ENCODE results near the gene C2CD5.
"Not testable (repeated sequence)": the region's sequence is repeated elsewhere in the genome, so short reads cannot be mapped to it uniquely, and the experiment has no call there.

C2CD5 gene

GRCh38 chr12:22562036-22563028, 18.0 kb upstream of the C2CD5 start:
- Histone ChIP-seq H3K36me3 (no peaks in the 10 kb centered on the region), H3K9me3 (no peaks in the 10 kb centered on the region), H3K27ac (no peak overlapping the region), H3K4me3 (ENCODE audit: low read depth in 1 of 2, low read length in 1 of 2) (no peak overlapping the region), H3K4me1 (ENCODE audit: control insufficient read depth in 1 of 2, insufficient read depth in 1 of 2, low read depth in 1 of 2, low read length in 1 of 2) (no peaks in the 10 kb centered on the region), H3K27me3 (no peaks in the 10 kb centered on the region)
- TF ChIP-seq CTCF (IDR thresholded peaks at IDR 0.05) = no peak

- not testable (repeated sequence) for H3K9me3 ChIP-seq; H3K4me1 ChIP-seq (ENCODE audit: control insufficient read depth in 1 of 2, insufficient read depth in 1 of 2, low read depth in 1 of 2, low read length in 1 of 2); H3K36me3 ChIP-seq; H3K27me3 ChIP-seq; H3K27ac ChIP-seq; H3K4me3 ChIP-seq (ENCODE audit: low read depth in 1 of 2, low read length in 1 of 2)
Observed at GRCh38 chr12:22554750-22555149, 10.4 kb upstream of the C2CD5 start.

GRCh38 chr12:22551624-22552023, 7.3 kb upstream of the C2CD5 start:
- TF ChIP-seq CTCF (IDR thresholded peaks at IDR 0.05) = no peak
- peaks cover 5% of the 10 kb centered on the region for H3K9me3 ChIP-seq
- H3K4me3 ChIP-seq (ENCODE audit: low read depth in 1 of 2, low read length in 1 of 2) = no peak overlapping the region
- peaks cover 13% of the 10 kb centered on the region for H3K27me3 ChIP-seq
- H3K4me1 ChIP-seq (ENCODE audit: control insufficient read depth in 1 of 2, insufficient read depth in 1 of 2, low read depth in 1 of 2, low read length in 1 of 2) = no peaks in the 10 kb centered on the region
- H3K36me3 ChIP-seq = no peaks in the 10 kb centered on the region
- no peak overlapping the region for H3K27ac ChIP-seq

GRCh38 chr12:22545255-22545654, 913 bp upstream of the C2CD5 start:
- Histone ChIP-seq H3K36me3 (no peaks in the 10 kb centered on the region), H3K27me3 (peaks cover 19% of the 10 kb centered on the region), H3K9me3 (no peaks in the 10 kb centered on the region), H3K4me1 (ENCODE audit: control insufficient read depth in 1 of 2, insufficient read depth in 1 of 2, low read depth in 1 of 2, low read length in 1 of 2) (peaks cover 38 to 40% of the 10 kb centered on the region in 2 experiments), H3K27ac (no peak overlapping the region), H3K4me3 (ENCODE audit: low read depth in 1 of 2, low read length in 1 of 2) (peak overlapping the region in 1 of 2 experiments; percentile 76)
- TF ChIP-seq CTCF (IDR thresholded peaks at IDR 0.05) = no peak

- Histone ChIP-seq H3K4me3 (ENCODE audit: low read depth in 1 of 2, low read length in 1 of 2) (peak overlapping the region; percentile 76 to 84), H3K9me3 (no peaks in the 10 kb centered on the region), H3K27me3 (peaks cover 19% of the 10 kb centered on the region), H3K27ac (peak overlapping the region; percentile 96), H3K36me3 (no peaks in the 10 kb centered on the region), H3K4me1 (ENCODE audit: control insufficient read depth in 1 of 2, insufficient read depth in 1 of 2, low read depth in 1 of 2, low read length in 1 of 2) (peaks cover 56 to 58% of the 10 kb centered on the region in 2 experiments)
- no peak for TF ChIP-seq CTCF (IDR thresholded peaks at IDR 0.05)
Observed at GRCh38 chr12:22543246-22544037, 900 bp downstream of the C2CD5 start.
